Activated effector memory CD4-positive, alpha-beta T cell treated with anti-CD3 and anti-CD28 coated beads, Interleukin-2, amount 50 U/mL, for 16 hours (primary cell): Measurements from ENCODE around the gene FPGS.
"Not testable (repeated sequence)": the region's sequence is repeated elsewhere in the genome, so short reads cannot be mapped to it uniquely, and the experiment has no call there.

Source experiments
- DNase-seq: peaks from one replicate; pipeline ENCODE4 v3.0.0-alpha.2; 2020

Gene FPGS

GRCh38 chr9:127814619-127815511 lies 12.2 kb downstream of the FPGS start:
- DNase-seq = no peak

GRCh38 chr9:127815512-127816361 lies 13.1 kb downstream of the FPGS start:
- DNase-seq = no peak

- DNase-seq = no peak
Observed at GRCh38 chr9:127816362-127816725, 13.7 kb downstream of the FPGS start.

DNA sequence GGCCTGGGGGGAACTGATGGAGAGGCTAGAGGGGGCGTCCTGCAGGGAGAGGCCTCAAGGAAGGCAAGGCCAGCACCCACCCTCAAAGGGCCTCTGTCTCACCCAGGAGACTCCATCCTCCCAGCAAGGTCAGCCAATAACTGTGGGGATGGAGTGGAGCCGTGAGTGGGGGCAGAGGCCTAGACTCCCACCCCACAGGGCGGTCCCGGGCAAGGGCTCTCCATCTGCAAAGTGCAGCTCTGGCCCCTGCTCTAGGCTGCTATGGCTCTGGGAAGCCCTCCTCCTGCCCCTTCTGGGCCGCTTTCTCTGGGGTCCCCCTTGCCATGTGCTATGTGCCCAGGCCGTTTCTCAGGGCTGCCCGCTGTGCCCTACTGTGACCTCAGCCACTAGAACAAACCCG lies 14.0 kb downstream of the FPGS start:
- DNase-seq = no peak

GRCh38 chr9:127817881-127818434 lies 15.3 kb downstream of the FPGS start:
- no peak for DNase-seq

DNA sequence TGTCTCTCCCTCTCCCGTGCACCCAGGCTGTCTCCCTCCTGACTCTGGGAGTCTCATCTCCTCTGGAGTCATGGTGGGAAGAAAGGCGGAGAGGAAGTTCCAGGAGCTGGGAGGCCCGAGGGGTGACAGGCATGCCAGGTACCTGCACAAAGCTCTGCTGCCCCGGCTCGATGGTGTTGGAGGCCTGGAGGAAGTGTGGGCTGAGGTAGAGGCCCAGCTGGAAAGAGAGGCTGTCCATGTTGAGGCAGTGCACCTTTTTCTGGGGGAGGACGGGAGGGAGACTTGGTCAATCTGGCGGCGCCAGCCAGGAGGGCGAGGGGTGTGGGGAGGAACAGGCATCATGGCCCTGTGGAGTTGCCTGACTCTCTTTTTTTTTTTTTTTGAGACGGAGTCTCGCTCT lies 15.9 kb downstream of the FPGS start:
- no peak for DNase-seq

GRCh38 chr9:127822108-127822507 lies 19.4 kb downstream of the FPGS start:
- DNase-seq = no peak

GRCh38 chr9:127825319-127826051 lies 22.8 kb downstream of the FPGS start:
- DNase-seq = no peak

GRCh38 chr9:127826253-127826913 lies 23.7 kb downstream of the FPGS start:
- no peak for DNase-seq

DNA sequence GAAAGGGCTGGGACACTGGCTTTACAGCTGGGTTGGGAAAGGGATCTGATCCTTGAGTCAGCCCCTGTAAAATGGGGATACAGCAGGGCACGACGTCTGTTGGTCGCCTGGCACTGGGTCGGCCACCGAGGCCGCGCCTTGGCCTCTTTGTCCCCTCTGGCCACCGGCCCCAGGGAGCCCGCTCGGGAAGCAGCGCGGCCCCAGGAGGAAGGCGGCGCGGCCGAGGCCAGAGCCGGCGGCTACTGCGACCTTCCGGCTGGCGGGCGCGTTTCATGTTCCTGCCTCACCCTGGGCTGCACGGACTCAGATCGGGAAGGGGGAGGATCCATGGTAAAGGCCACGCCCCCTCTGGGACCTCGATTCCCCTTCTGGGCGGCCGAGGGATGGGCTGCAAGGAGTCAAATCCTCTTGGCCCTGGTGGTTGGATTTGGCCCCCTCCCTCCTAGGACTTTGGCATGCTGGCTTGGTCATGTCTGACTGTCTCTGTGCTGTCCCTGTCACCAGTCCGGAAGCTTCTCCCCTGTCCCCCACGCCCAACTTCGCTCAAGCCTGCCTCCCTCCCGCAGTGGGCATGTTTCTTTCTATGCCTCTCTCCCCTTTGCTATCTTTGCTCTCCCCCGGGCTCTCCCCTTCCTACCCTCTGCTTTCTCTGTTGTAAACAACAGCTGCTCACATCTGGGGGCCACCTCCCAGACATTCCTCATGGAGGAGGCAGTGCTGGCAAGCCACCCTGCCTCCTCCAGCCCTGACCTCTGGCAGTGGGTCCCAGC lies 25.8 kb downstream of the FPGS start:
- DNase-seq = no peak

GRCh38 chr9:127829205-127829906 lies 26.7 kb downstream of the FPGS start:
- DNase-seq = no peak

DNA sequence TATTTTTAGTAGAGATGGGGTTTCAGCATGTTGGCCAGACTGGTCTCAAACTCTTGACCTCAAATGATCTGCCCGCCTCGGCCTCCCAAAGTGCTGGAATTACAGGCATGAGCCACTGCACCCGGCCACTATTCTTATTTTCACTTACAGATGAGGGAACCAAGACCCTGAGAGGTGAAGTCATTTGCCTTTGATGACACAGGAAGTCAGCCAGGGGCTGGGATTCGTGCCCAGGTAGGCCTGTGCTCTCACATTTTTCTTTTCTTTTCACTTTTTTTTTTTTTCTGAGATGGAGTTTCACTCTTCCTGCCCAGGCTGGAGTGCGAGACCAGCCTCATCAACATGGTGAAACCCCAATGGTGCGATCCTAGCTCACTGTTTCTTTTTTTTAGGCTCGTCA lies 29.6 kb downstream of the FPGS start:
- DNase-seq = no peak

DNA sequence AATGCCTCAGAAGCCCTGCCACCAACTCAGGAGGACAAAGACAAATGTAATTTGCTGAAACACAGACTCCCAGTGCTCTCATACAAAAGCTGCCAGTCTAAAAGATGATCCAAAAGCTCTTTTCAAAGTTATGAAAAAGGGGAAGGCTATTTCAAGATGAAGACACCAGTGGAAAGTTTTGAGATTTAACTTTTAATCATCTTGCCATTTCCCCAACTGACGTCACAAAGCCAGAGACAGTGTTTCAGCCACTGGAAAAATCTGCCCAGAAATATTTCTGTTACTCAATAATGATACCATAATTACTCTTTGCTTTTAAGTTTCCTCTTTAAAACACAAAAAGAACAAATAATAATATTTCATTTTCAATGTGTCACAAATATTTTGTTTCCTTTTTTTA lies 30.9 kb downstream of the FPGS start:
- no peak for DNase-seq

DNA sequence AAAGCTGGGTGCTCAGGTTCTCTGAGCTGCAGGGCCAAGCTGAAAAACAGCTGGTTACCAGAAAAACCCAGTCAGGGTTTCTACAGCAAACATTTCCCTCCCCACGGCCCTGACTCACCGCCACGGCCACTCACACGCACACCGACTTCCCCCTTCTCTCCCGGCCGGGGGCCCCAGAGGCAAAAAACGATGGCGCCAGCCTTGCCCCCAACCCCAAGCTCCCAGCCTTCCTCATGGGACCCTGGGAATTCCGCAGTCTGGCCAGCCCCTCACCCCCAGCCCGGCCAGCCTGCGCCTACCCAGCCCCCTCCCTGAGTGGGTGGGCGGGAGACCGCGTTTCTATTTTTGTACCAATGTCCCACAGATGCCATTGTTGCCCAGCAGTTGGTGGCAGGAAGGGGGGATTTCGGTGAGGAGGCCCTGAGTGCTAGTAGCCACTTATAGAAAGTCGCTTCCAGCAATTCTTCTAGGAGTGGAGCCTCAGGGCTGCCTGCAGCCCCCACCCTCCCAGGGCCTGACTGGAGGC lies 33.4 kb downstream of the FPGS start:
- DNase-seq = no peak

GRCh38 chr9:127836561-127836960 lies 33.9 kb downstream of the FPGS start:
- DNase-seq = not testable (repeated sequence)

GRCh38 chr9:127837346-127837745 lies 34.7 kb downstream of the FPGS start:
- DNase-seq = no peak

DNA sequence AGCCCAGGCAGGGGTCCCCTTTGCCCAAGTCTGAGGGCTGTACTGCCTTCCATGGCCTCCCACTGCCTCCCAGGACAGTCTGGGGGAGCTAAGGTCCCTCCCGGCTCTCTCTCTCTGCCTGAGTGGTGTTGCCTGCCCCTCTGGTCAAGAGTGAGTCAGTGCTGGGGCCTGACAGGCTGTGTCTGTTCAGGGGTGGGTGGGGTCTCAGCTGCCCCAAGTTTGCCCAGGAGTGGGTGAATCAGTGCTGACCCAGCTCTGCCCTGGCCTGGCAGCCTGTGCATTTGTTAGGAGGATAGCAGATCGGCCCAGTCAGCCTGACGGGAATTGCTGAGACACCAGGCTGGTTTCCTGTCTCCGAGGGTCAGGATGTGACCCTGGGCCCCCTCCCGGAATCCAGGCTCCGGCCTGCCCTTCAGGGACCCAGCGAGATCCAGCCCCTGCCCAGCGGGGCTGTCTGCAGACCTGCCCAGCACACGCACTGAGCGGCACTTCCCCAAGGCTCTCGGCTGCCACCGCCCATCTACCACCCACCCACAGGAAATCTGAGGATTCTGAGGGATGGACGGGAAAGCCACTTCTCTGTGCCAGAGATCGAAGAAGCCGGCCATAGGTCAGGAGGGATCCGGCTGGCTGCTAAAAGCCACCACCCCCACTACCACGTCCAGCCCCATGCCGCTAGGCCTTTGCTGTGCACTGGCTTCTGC lies 35.8 kb downstream of the FPGS start:
- no peak for DNase-seq

- no peak for DNase-seq
Observed at GRCh38 chr9:127841087-127841835, 38.6 kb downstream of the FPGS start.

DNA sequence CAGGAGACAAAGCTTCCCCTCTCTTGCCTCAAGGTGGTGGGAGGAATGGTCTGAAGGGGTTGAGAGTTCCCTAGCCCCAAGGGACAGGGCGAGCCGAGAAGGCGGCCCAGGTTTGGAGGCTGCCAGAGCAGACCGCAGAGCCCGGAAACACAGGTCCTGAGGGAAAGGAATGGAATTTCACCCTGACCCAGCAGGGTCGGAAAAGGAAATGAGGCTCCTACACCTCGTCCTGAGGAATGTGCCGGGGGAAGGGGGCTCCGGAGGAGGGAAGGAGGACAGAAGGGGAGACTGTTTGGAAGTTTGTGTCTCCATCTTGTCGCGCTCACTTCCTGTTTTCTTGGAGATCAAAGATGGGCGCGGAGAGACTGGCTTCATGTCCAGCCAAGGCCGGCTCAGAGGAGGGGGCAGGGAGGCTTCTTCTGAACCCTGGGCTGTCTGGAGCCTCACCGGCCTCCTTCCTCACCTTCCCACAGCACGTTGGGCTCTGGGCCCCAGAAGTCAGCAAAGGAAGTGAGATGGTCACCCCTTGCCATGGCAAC lies 42.2 kb downstream of the FPGS start:
- DNase-seq = no peak
